GM21529 (cell line): ENCODE results near the gene NFE2L1.

ENCODE experiments used
- ATAC-seq: cut with Tn5 transposase; IDR thresholded peaks from one replicate; pipeline ENCODE4 v1.9.1; 2021; ENCODE audit not compliant: unreplicated experiment

Gene NFE2L1

DNA sequence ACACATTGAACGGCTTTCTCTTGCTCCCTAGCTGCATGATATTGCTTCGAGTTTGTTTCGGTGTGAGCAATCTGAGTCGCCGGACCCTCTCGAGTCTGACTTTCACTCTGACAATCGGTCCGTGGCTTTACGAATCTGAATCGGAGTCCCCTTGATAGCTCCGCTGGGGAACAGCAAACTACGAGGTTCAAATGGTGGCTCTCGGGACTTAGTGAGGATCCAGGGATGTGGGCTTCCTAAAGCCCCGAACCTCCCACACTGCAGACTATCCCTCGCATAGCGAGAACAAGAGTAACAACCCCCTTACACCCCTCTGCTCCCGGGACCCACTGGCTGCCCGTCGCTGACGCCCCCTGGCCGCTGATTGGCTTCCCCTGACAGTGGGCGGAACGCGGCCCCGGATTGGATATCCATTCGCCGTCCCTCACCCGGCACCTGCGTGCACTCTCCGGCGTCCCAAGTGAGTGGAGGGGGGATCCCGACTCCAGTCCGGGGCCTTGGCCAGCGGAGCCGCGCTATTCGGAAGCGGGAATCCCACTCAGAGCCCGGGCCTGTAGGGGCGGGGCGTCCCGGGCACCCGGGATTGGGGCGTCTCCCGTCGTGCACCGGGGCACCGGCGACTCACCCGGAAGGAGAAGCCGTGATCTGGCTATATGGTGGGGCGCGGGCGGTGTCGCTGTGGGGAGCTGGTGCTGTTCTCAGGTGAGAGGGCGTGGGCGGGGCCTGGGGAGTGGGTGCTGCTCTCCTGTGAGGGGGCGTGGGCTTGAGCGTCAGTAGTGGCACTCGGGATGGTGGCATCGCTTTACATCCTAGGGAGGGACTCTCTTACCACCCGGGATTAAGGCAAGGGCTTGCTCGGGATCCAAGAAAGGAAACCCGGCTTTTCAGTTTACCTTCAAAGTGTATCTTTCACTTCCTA lies 59.2 kb downstream of the NFE2L1 start, which contains the start of gene SNX11:
Gene SNX11 (plus strand): TSS at position 630 of the 919 bp plus-strand sequence. CDS start 4,278 bp downstream, outside the sequence.
- ATAC-seq = peak; percentile 71

DNA sequence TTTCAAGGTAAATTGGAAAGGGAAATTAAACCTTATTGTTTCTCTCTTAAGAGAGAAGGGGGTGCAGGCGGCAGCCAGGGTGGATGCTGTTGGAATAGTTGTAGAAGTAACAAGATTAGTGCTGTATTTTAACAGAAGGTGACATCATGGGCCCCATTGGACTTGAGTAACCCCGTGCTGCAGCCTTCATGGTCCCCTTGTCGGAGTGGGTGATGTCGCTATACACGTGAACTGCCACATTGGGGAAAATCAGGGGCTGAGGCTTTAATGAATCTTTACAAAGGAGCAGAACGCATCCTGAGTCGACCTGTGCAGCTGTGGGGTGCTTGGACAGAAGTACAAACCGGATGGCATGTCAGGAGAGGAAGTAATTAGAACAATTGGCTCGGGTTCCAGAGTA lies 62.6 kb downstream of the NFE2L1 start:
- ATAC-seq = no peak
